DND-41 (cell line): ENCODE data around the gene AGAP1.

ENCODE experiments used
- CTCF ChIP-seq: IDR thresholded peaks from 2 replicates; pipeline ENCODE4 v1.5.1; 2012; ENCODE audit warnings: borderline replicate concordance, low read length, moderate library complexity, mild to moderate bottlenecking; ENCODE audit not compliant: poor library complexity, severe bottlenecking; ENCODE audit errors: extremely low read depth
- EZH2 ChIP-seq: IDR thresholded peaks from 3 replicates; pipeline ENCODE4 v1.6.1; 2012; ENCODE audit warnings: borderline replicate concordance, low read depth, mild to moderate bottlenecking, moderate library complexity, low read length, inconsistent platforms; ENCODE audit not compliant: severe bottlenecking

- no peak for TF ChIP-seq CTCF
- TF ChIP-seq EZH2 = no peak
Measured at GRCh38 chr2:235848946-235849345, 355.1 kb downstream of the AGAP1 start.
